GM23338 (cell line): Measurements from ENCODE around the gene RSL24D1.

ENCODE experiments used
- CREB1 ChIP-seq: fragments of 250-450 bp; sonication (Bioruptor Pico); IDR thresholded peaks from 2 replicates; pipeline ENCODE4 v1.5.0; 2020; ENCODE audit warnings: low read depth, mild to moderate bottlenecking, moderate library complexity
- EZH2 ChIP-seq: fragments of 200-600 bp; sonication (generic); IDR thresholded peaks from one replicate; pipeline ENCODE4 v1.8.0; 2017; ENCODE audit warnings: antibody characterized with exemption, mild to moderate bottlenecking, low read depth; ENCODE audit not compliant: unreplicated experiment
- EZH2phosphoT487 ChIP-seq: fragments of 200-600 bp; sonication (generic); IDR thresholded peaks from one replicate; pipeline ENCODE4 v1.8.1; 2018; ENCODE audit warnings: antibody characterized with exemption; ENCODE audit not compliant: unreplicated experiment
- JUNB ChIP-seq: IDR thresholded peaks from one replicate; pipeline ENCODE4 v1.6.1; 2016; ENCODE audit warnings: antibody characterized with exemption; ENCODE audit not compliant: unreplicated experiment
- POLR2AphosphoS5 ChIP-seq: IDR thresholded peaks from 2 replicates; pipeline ENCODE4 v1.6.1; 2016; ENCODE audit warnings: antibody characterized with exemption, low read depth
- STAT1 ChIP-seq: IDR thresholded peaks from one replicate; pipeline ENCODE4 v1.6.1; 2016; ENCODE audit warnings: antibody characterized with exemption; ENCODE audit not compliant: unreplicated experiment
- TF ChIP-seq, protein P1 (sequence below), 2 experiments: fragments of 200-600 bp in 1 of 2; sonication (generic) in 1 of 2; conservative IDR thresholded peaks; 2 replicates each; pipeline versions ENCODE4 v1.5.1 to v1.6.1; 2016 to 2017; ENCODE audit warnings: antibody characterized with exemption in 2 of 2, low read depth in 2 of 2, mild to moderate bottlenecking in 2 of 2, moderate library complexity in 1 of 2
- TF ChIP-seq, protein P2 (sequence below): IDR thresholded peaks from one replicate; pipeline ENCODE4 v1.6.1; 2018; ENCODE audit warnings: antibody characterized with exemption; ENCODE audit not compliant: unreplicated experiment
- TF ChIP-seq, protein P3 (sequence below): IDR thresholded peaks from 2 replicates; pipeline ENCODE4 v1.6.1; 2016; ENCODE audit warnings: antibody characterized with exemption

DNA sequence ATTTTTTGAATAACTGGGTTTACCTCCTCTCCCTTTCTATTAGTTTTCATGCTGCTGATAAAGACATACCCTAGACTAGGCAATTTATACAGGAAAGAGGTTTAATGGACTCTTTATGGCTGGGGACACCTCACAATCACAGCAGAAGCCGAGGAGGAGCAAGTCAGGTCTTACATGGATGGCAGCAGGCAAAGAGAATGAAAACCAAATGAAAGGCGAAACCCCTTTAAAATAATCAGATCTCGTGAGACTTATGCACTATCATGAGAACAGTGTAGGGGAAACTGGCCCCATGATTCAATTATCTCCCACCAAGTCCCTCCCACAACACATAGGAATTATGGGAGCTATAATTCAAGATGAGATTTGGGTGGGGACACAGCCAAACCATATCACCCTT lies 2.0 kb upstream of the RSL24D1 start:
- TF ChIP-seq POLR2AphosphoS5 (no peak), EZH2phosphoT487 (no peak), EZH2 (no peak), JUNB (no peak), STAT1 (no peak), CREB1 (CRISPR knock-in tag) (no peak)
- TF ChIP-seq, protein P1, sequence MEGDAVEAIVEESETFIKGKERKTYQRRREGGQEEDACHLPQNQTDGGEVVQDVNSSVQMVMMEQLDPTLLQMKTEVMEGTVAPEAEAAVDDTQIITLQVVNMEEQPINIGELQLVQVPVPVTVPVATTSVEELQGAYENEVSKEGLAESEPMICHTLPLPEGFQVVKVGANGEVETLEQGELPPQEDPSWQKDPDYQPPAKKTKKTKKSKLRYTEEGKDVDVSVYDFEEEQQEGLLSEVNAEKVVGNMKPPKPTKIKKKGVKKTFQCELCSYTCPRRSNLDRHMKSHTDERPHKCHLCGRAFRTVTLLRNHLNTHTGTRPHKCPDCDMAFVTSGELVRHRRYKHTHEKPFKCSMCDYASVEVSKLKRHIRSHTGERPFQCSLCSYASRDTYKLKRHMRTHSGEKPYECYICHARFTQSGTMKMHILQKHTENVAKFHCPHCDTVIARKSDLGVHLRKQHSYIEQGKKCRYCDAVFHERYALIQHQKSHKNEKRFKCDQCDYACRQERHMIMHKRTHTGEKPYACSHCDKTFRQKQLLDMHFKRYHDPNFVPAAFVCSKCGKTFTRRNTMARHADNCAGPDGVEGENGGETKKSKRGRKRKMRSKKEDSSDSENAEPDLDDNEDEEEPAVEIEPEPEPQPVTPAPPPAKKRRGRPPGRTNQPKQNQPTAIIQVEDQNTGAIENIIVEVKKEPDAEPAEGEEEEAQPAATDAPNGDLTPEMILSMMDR (conservative IDR thresholded peaks at IDR 0.05; ENCODE audit: low read depth in 2 of 2), result no peak
- TF ChIP-seq, protein P2, sequence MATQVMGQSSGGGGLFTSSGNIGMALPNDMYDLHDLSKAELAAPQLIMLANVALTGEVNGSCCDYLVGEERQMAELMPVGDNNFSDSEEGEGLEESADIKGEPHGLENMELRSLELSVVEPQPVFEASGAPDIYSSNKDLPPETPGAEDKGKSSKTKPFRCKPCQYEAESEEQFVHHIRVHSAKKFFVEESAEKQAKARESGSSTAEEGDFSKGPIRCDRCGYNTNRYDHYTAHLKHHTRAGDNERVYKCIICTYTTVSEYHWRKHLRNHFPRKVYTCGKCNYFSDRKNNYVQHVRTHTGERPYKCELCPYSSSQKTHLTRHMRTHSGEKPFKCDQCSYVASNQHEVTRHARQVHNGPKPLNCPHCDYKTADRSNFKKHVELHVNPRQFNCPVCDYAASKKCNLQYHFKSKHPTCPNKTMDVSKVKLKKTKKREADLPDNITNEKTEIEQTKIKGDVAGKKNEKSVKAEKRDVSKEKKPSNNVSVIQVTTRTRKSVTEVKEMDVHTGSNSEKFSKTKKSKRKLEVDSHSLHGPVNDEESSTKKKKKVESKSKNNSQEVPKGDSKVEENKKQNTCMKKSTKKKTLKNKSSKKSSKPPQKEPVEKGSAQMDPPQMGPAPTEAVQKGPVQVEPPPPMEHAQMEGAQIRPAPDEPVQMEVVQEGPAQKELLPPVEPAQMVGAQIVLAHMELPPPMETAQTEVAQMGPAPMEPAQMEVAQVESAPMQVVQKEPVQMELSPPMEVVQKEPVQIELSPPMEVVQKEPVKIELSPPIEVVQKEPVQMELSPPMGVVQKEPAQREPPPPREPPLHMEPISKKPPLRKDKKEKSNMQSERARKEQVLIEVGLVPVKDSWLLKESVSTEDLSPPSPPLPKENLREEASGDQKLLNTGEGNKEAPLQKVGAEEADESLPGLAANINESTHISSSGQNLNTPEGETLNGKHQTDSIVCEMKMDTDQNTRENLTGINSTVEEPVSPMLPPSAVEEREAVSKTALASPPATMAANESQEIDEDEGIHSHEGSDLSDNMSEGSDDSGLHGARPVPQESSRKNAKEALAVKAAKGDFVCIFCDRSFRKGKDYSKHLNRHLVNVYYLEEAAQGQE, result no peak
- TF ChIP-seq, protein P3, sequence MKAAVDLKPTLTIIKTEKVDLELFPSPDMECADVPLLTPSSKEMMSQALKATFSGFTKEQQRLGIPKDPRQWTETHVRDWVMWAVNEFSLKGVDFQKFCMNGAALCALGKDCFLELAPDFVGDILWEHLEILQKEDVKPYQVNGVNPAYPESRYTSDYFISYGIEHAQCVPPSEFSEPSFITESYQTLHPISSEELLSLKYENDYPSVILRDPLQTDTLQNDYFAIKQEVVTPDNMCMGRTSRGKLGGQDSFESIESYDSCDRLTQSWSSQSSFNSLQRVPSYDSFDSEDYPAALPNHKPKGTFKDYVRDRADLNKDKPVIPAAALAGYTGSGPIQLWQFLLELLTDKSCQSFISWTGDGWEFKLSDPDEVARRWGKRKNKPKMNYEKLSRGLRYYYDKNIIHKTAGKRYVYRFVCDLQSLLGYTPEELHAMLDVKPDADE, result no peak
